Measurements from ENCODE around the gene RFX1.
"Not testable (repeated sequence)": the region's sequence is repeated elsewhere in the genome, so short reads cannot be mapped to it uniquely, and the experiment has no call there.

RFX1 gene

GRCh38 chr19:13934785-13935109, 71.4 kb downstream of the RFX1 start:
- no peak for DNase-seq (ENCODE audit: low read depth)

- DNase-seq (ENCODE audit: low read depth) = no peak
These were observed 73.2 kb downstream of the RFX1 start for GRCh38 chr19:13932911-13933393.

DNA sequence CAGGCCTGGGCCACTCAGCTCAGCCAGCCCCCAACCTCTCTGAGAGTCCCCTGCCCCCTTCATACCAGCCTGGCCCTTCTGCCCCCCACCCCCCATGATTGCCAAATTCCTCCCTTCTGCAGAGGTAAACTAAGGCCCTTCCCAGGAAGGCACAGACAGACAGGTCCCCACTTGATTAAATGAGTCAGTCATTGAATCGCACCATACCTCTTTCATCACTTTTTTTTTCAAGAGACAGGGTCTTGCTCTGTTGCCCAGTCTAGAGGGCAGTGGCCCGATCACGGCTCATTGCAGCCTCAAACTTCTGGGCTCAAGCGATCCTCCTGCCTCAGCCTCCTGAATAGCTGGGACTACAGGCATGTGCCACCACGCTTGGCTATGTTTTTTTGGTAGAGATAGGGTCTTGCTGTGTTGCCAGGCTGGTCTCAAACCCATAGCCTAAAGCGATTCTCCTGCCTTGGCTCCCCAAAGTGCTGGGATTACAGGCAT, 73.9 kb downstream of the RFX1 start:
- no peak for DNase-seq (ENCODE audit: low read depth)

- no peak for DNase-seq (ENCODE audit: low read depth)
These were observed 74.5 kb downstream of the RFX1 start for GRCh38 chr19:13931391-13932148.

- no peak for DNase-seq (ENCODE audit: low read depth)
These were observed 75.7 kb downstream of the RFX1 start for GRCh38 chr19:13930402-13930801.

DNA sequence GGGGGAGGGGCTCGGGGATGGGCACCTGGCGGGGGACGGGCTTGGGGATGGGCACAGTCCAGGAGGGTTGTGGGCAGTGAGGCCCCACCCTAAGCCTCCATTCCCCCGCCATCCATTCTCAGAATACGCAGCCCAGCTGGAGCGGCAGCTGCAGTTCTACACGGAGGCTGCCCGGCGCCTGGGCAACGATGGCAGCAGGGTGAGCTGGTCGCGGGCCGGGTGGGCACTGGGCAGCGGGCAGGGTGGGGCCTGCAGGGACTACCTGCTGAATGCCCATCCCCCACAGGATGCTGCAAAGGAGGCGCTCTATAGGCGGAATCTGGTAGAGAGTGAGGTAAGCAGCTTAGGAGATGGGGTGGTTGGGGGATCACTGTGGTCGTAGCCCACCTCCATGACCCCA, 76.2 kb downstream of the RFX1 start:
- no peak for DNase-seq (ENCODE audit: low read depth)

DNA sequence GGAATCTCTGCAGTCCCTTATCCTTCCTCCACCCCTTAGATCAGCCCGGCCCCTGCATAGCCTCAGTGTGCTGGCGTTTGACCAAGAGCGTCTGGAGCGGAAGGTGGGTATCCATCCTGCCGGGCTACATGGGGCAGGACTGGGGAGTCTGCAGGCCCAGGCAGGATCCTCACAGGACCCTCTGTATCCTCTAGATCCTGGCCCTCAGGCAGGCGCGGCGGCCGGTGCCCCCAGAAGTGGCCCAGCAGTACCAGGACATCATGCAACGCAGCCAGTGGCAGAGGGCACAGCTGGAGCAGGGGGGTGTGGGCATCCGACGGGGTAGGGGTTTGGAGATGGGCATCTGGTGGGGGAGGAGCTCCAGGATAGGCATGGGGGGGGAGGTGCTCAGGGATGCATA, 76.8 kb downstream of the RFX1 start:
- DNase-seq (ENCODE audit: low read depth) = no peak

DNA sequence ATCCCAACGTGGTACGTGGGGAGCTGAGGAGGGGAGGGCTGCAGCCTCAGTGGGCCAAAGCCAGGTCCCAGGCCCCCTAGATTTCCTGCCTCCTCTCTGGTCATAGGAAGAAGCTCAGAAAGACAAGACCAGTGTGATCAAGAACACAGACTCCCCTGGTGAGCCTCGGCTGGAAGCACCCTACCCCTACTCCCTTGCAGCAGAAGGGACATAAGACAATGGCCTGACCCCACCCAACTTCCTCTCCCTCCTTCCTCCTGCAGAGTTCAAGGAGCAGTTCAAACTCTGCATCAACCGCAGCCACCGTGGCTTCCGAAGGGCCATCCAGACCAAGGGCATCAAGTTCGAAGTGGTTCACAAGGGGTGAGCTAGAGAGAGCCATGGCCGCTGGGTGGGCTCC, 79.4 kb downstream of the RFX1 start:
- no peak for DNase-seq (ENCODE audit: low read depth)

GRCh38 chr19:13926010-13926409, 80.1 kb downstream of the RFX1 start:
- DNase-seq (ENCODE audit: low read depth) = no peak

- DNase-seq (ENCODE audit: low read depth) = no peak
These were observed 82.7 kb downstream of the RFX1 start for GRCh38 chr19:13923194-13923987.

DNA sequence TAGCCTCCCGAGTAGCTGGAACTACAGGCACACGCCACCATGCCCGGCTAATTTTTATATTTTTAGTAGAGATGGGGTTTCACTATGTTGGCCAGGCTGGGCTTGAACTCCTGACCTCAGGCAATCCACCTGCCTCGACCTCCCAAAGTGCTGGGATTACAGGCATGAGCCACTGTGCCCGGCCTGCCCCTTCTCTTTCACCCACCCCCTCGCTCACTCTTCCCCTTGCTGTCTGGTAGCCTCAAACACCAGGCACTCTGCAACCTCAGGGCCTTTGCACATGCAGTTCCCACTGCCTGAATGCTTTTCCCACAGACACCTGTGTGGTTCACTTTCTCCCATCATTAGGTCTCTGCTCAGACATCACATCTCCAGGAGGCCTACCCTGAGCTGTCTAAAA, 84.0 kb downstream of the RFX1 start:
- not testable (repeated sequence) for DNase-seq (ENCODE audit: low read depth)

DNA sequence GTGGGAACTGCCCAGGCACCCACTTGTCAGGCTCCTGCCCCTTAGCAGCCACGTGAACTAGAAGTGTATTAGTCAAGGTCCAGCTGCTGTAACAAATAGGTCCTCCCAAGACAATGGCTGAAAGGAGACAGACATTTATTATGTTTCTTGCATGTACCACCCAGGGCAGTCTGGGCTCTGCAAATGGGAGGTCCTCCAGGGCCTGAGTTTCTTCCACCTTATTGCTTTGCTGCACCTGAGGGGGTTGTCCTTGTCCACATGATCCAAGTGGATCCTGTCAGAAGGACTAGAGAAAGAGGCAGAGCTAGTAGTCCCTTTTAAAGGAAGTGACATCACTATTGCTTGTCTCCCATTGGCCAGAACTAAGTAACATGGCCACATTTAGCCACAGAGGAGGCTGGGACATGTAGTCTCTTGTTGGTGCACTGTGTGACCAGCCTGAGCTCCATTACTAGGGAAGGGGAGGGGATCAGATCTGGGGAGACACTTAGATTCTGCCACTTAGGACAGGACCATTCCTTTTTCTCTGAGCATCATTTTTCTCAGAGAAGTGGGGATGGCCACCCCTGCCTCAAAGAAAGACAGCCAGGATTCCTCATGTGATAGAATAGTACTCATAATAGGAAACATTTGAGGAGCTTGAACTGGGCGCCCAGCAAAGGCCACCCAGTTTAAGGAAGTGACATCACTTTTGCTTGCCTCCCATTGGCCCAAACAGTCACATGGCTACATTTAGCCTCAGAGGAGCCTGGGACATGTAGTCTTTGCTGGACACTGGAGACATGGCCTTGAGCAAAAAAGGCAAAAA, 85.0 kb downstream of the RFX1 start:
- peak; percentile 55 for DNase-seq (ENCODE audit: low read depth)

DNA sequence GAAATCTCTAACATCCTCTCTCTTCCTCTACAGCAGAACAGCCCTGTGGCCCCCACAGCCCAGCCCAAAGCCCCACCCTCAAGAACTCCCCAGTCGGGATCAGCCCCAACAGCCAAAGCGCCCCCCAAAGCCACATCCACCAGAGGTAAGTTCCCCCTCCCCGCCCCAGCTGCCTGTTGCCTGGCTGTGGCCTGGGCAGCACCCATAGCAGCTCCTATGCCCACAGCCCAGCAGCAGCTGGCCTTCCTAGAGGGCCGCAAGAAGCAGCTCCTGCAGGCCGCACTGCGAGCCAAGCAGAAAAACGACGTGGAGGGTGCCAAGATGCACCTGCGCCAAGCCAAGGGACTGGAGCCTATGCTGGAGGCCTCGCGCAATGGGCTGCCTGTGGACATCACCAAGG, 85.6 kb downstream of the RFX1 start:
- no peak for DNase-seq (ENCODE audit: low read depth)

GRCh38 chr19:13918726-13919411, 87.3 kb downstream of the RFX1 start:
- DNase-seq (ENCODE audit: low read depth) = no peak

- no peak for DNase-seq (ENCODE audit: low read depth)
These were observed 88.2 kb downstream of the RFX1 start for GRCh38 chr19:13917888-13918406.

DNA sequence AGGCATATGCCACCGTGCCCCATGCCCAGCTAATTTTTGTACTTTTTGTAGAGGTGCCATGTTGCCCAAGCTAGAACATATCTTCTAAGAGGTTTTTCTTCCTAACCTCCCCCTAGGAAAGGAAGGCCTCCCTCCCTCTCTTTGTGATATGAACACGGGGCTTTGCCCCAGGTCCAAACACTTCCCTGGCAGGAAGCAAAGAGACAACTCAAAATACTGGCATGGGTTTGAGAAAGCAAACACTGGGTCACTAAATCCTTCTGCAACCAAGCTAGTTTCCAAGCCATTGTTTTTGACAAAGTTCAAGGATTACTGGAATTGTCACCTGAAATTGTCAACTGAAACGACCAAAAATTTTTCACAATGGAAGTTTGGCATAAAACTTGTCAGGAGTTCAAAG, 91.3 kb downstream of the RFX1 start:
- DNase-seq (ENCODE audit: low read depth) = no peak

- DNase-seq (ENCODE audit: low read depth) = no peak
These were observed 92.8 kb downstream of the RFX1 start for GRCh38 chr19:13913352-13913751.
